Neural cell (in vitro differentiated cells): ENCODE results near the gene CRHR1.

ENCODE experiments used
- EP300 ChIP-seq: fragments of 450-650 bp; conservative IDR thresholded peaks from 2 replicates; pipeline ENCODE4 v1.6.1; 2014; ENCODE audit warnings: antibody characterized with exemption, mild to moderate bottlenecking, moderate library complexity; ENCODE audit not compliant: poor library complexity, severe bottlenecking
- EZH2 ChIP-seq: fragments of 200-600, 300-800 bp; shearing (Covaris generic), sonication (generic); IDR thresholded peaks from 2 replicates; pipeline ENCODE4 v1.6.1; 2014; ENCODE audit warnings: antibody characterized with exemption, low read length, borderline replicate concordance, mild to moderate bottlenecking; ENCODE audit not compliant: insufficient read depth, poor library complexity, severe bottlenecking
- MXI1 ChIP-seq: fragments of 450-650 bp; conservative IDR thresholded peaks from 2 replicates; pipeline ENCODE4 v1.6.1; 2014; ENCODE audit warnings: antibody characterized with exemption, mild to moderate bottlenecking; ENCODE audit not compliant: poor library complexity, severe bottlenecking
- POLR2AphosphoS5 ChIP-seq: IDR thresholded peaks from 2 replicates; pipeline ENCODE4 v1.6.1; 2012
- RAD21 ChIP-seq: fragments of 450-650 bp; conservative IDR thresholded peaks from 2 replicates; pipeline ENCODE4 v1.6.1; 2014; ENCODE audit warnings: antibody characterized with exemption, mild to moderate bottlenecking, moderate library complexity
- TAF1 ChIP-seq: IDR thresholded peaks from 2 replicates; pipeline ENCODE4 v1.6.1; 2012; ENCODE audit warnings: low read depth
- TF ChIP-seq, protein P1 (sequence below): fragments of 450-650 bp; IDR thresholded peaks from 2 replicates; pipeline ENCODE4 v1.5.1; 2014; ENCODE audit warnings: antibody characterized with exemption, mild to moderate bottlenecking, moderate library complexity; ENCODE audit not compliant: poor library complexity, severe bottlenecking
- TF ChIP-seq, protein P2 (sequence below): IDR thresholded peaks from 2 replicates; pipeline ENCODE4 v1.6.1; 2012; ENCODE audit warnings: borderline replicate concordance

DNA sequence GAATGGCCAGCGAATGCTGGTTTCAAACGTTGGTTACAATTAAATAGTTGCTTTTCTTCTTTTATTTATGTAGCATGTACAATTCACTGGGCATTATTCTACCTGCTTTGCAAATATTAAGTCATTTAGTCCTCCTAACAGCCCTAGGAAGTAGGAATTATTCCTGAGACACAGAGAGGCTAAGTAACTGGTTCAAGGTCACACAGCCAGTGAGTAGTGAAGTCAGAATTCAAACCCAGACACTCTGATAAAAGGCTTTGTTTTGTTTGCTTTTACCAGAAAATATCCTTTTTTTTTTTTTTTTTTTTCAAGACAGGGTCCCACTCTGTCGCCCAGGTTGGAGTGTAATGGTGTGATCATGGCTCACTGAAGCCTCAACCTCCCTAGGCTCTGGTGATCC, 2.2 kb downstream of the CRHR1 start:
- no peak for TF ChIP-seq RAD21
- TF ChIP-seq, protein P1, sequence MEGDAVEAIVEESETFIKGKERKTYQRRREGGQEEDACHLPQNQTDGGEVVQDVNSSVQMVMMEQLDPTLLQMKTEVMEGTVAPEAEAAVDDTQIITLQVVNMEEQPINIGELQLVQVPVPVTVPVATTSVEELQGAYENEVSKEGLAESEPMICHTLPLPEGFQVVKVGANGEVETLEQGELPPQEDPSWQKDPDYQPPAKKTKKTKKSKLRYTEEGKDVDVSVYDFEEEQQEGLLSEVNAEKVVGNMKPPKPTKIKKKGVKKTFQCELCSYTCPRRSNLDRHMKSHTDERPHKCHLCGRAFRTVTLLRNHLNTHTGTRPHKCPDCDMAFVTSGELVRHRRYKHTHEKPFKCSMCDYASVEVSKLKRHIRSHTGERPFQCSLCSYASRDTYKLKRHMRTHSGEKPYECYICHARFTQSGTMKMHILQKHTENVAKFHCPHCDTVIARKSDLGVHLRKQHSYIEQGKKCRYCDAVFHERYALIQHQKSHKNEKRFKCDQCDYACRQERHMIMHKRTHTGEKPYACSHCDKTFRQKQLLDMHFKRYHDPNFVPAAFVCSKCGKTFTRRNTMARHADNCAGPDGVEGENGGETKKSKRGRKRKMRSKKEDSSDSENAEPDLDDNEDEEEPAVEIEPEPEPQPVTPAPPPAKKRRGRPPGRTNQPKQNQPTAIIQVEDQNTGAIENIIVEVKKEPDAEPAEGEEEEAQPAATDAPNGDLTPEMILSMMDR, result no peak
- TF ChIP-seq TAF1, result no peak
- no peak for TF ChIP-seq EP300
- no peak for TF ChIP-seq MXI1
- no peak for TF ChIP-seq EZH2
- TF ChIP-seq, protein P2, sequence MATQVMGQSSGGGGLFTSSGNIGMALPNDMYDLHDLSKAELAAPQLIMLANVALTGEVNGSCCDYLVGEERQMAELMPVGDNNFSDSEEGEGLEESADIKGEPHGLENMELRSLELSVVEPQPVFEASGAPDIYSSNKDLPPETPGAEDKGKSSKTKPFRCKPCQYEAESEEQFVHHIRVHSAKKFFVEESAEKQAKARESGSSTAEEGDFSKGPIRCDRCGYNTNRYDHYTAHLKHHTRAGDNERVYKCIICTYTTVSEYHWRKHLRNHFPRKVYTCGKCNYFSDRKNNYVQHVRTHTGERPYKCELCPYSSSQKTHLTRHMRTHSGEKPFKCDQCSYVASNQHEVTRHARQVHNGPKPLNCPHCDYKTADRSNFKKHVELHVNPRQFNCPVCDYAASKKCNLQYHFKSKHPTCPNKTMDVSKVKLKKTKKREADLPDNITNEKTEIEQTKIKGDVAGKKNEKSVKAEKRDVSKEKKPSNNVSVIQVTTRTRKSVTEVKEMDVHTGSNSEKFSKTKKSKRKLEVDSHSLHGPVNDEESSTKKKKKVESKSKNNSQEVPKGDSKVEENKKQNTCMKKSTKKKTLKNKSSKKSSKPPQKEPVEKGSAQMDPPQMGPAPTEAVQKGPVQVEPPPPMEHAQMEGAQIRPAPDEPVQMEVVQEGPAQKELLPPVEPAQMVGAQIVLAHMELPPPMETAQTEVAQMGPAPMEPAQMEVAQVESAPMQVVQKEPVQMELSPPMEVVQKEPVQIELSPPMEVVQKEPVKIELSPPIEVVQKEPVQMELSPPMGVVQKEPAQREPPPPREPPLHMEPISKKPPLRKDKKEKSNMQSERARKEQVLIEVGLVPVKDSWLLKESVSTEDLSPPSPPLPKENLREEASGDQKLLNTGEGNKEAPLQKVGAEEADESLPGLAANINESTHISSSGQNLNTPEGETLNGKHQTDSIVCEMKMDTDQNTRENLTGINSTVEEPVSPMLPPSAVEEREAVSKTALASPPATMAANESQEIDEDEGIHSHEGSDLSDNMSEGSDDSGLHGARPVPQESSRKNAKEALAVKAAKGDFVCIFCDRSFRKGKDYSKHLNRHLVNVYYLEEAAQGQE, result no peak
- TF ChIP-seq POLR2AphosphoS5, result no peak
